H1 (cell line): ENCODE data around the gene ERC1. TPM values are rescaled to one million over a fixed set of nuclear protein-coding genes. Genes with fewer than 3 reads are reported as not detected.

ENCODE experiments used
- CTCF ChIA-PET: fragments of 300-600 bp; sonication (Branson Sonifier 250); formaldehyde crosslinking; loops from one replicate; lab custom pipeline; 2021; ENCODE audit not compliant: partially characterized antibody; lab: Charles Lee
- POLR2A ChIA-PET: fragments of 300-600 bp; sonication (Branson Sonifier 250); formaldehyde crosslinking; loops from one replicate; lab custom pipeline; 2021; ENCODE audit warnings: inconsistent platforms; ENCODE audit not compliant: partially characterized antibody; lab: Charles Lee
- DNase-seq, 2 experiments: peaks; one replicate each; pipeline versions ENCODE4 v3.0.0 to v3.0.0-alpha.2; 2010 to 2022; ENCODE audit warnings: low spot score in 2 of 2, low read depth in 1 of 2, mixed read lengths in 1 of 2
- FAIRE-seq: peaks from 2 replicates; lab custom pipeline; 2011; peaks lifted over from hg19 to GRCh38; lab: Jason Lieb, UNC
- H2AFZ ChIP-seq: 2 replicates; pipeline ENCODE4 v1.8.1; 2012; ENCODE audit warnings: low read length, inconsistent platforms
- H2AK5ac ChIP-seq: 2 replicates; pipeline ENCODE4 v1.6.1; 2013; ENCODE audit warnings: low read depth, low read length
- H2BK120ac ChIP-seq: replicated peaks from 2 replicates; pipeline ENCODE3; 2013; ENCODE audit warnings: low read depth, low read length, inconsistent platforms
- H2BK12ac ChIP-seq: 2 replicates; pipeline ENCODE4 v1.6.1; 2013; ENCODE audit warnings: low read depth, low read length
- H2BK15ac ChIP-seq: 2 replicates; pipeline ENCODE4 v1.6.1; 2013; ENCODE audit warnings: low read length
- H2BK20ac ChIP-seq: 2 replicates; pipeline ENCODE4 v1.6.1; 2013; ENCODE audit warnings: low read length
- H2BK5ac ChIP-seq: 2 replicates; pipeline ENCODE4 v1.6.1; 2013; ENCODE audit warnings: low read depth, low read length
- H3K14ac ChIP-seq: 2 replicates; pipeline ENCODE4 v1.6.1; 2013; ENCODE audit warnings: inconsistent platforms; ENCODE audit not compliant: insufficient read length
- H3K18ac ChIP-seq: 2 replicates; pipeline ENCODE4 v1.6.1; 2013; ENCODE audit warnings: low read length; ENCODE audit errors: extremely low read depth
- H3K23ac ChIP-seq: 2 replicates; pipeline ENCODE4 v1.6.1; 2013; ENCODE audit warnings: inconsistent platforms; ENCODE audit not compliant: insufficient read length
- H3K23me2 ChIP-seq: 2 replicates; pipeline ENCODE4 v1.6.1; 2013; ENCODE audit warnings: low read depth, low read length
- H3K27ac ChIP-seq: 2 replicates; pipeline ENCODE4 v1.6.1; 2011; ENCODE audit warnings: low read depth, low read length, inconsistent platforms
- H3K27me3 ChIP-seq, 4 experiments: replicated peaks in 1 of 4; 1 replicate in 1 of 4; 2 replicates in 3 of 4; pipeline versions ENCODE4 v1.6.1 to v1.8.1; 2011 to 2013; ENCODE audit warnings: low read length in 3 of 4, mild to moderate bottlenecking in 3 of 4, inconsistent platforms in 2 of 4, mixed read lengths in 2 of 4, moderate library complexity in 1 of 4; ENCODE audit not compliant: control insufficient read depth in 3 of 4, insufficient read depth in 3 of 4; ENCODE audit errors: extremely low read depth in 1 of 4
- H3K36me3 ChIP-seq, 4 experiments: 2 replicates each; pipeline versions ENCODE4 v1.6.1 to v1.8.1; 2011 to 2013; ENCODE audit warnings: mild to moderate bottlenecking in 4 of 4, low read length in 3 of 4, moderate library complexity in 2 of 4, control low read depth in 1 of 4, inconsistent platforms in 1 of 4; ENCODE audit not compliant: insufficient read depth in 4 of 4, control insufficient read depth in 2 of 4
- H3K4ac ChIP-seq: replicated peaks from 2 replicates; pipeline ENCODE3; 2013; ENCODE audit warnings: low read length, low read depth, mixed read lengths, inconsistent platforms; ENCODE audit not compliant: insufficient read length
- H3K4me1 ChIP-seq, 4 experiments: replicated peaks in 1 of 4; 1 replicate in 1 of 4; 2 replicates in 3 of 4; pipeline versions ENCODE4 v1.6.1 to v1.8.1; 2011 to 2013; ENCODE audit warnings: low read length in 3 of 4, inconsistent platforms in 2 of 4, mixed read lengths in 1 of 4; ENCODE audit not compliant: insufficient read depth in 4 of 4, control insufficient read depth in 3 of 4
- H3K4me2 ChIP-seq, 2 experiments: 2 replicates each; pipeline versions ENCODE4 v1.6.1 to v1.8.1; 2011 to 2013; ENCODE audit warnings: low read depth in 2 of 2, low read length in 2 of 2, control low read depth in 1 of 2, inconsistent platforms in 1 of 2, mild to moderate bottlenecking in 1 of 2; ENCODE audit not compliant: insufficient read depth in 1 of 2
- H3K4me3 ChIP-seq, 4 experiments: fragments of 200-600, 300-600 bp in 1 of 4; sonication (generic), shearing (Covaris generic), sonication (Bioruptor Twin) in 1 of 4; 2 replicates each; pipeline versions ENCODE4 v1.5.1 to v1.8.1; 2011 to 2016; ENCODE audit warnings: low read length in 4 of 4, low read depth in 3 of 4, control low read depth in 2 of 4, inconsistent platforms in 2 of 4, mild to moderate bottlenecking in 2 of 4, mixed read lengths in 1 of 4, moderate library complexity in 1 of 4; ENCODE audit not compliant: insufficient read depth in 2 of 4; ENCODE audit errors: extremely low read depth in 1 of 4
- H3K56ac ChIP-seq: replicated peaks from 2 replicates; pipeline ENCODE3; 2013; ENCODE audit warnings: low read depth, mild to moderate bottlenecking, mixed read lengths, low read length, inconsistent platforms; ENCODE audit not compliant: insufficient read length
- H3K79me1 ChIP-seq: 2 replicates; pipeline ENCODE4 v1.6.1; 2013; ENCODE audit warnings: low read depth, low read length, control low read depth
- H3K79me2 ChIP-seq, 2 experiments: 2 replicates each; pipeline versions ENCODE4 v1.6.1 to v1.8.1; 2012 to 2013; ENCODE audit warnings: low read length in 2 of 2, mild to moderate bottlenecking in 2 of 2, inconsistent platforms in 1 of 2; ENCODE audit not compliant: insufficient read depth in 2 of 2, control insufficient read depth in 1 of 2
- H3K9ac ChIP-seq, 4 experiments: replicated peaks in 1 of 4; 1 replicate in 1 of 4; 2 replicates in 3 of 4; pipeline versions ENCODE4 v1.6.1 to v1.8.1; 2011 to 2013; ENCODE audit warnings: low read depth in 3 of 4, low read length in 3 of 4, control low read depth in 2 of 4, mild to moderate bottlenecking in 2 of 4, moderate library complexity in 2 of 4, inconsistent platforms in 1 of 4; ENCODE audit errors: extremely low read depth in 1 of 4
- H3K9me3 ChIP-seq, 2 experiments: 2 replicates each; pipeline versions ENCODE4 v1.6.1 to v1.8.1; 2012 to 2013; ENCODE audit warnings: mild to moderate bottlenecking in 2 of 2, moderate library complexity in 2 of 2, control low read depth in 1 of 2, inconsistent platforms in 1 of 2, low read depth in 1 of 2, low read length in 1 of 2, mixed read lengths in 1 of 2; ENCODE audit not compliant: insufficient read depth in 2 of 2
- H4K20me1 ChIP-seq, 2 experiments: replicated peaks in 1 of 2; 2 replicates each; pipeline versions ENCODE3 to v1.8.1; 2011 to 2013; ENCODE audit warnings: inconsistent platforms in 2 of 2, low read length in 2 of 2, mild to moderate bottlenecking in 1 of 2; ENCODE audit not compliant: insufficient read depth in 2 of 2, control insufficient read depth in 1 of 2
- H4K5ac ChIP-seq: 2 replicates; pipeline ENCODE4 v1.6.1; 2013; ENCODE audit warnings: low read length, low read depth, mixed read lengths, inconsistent platforms; ENCODE audit not compliant: insufficient read length
- H4K8ac ChIP-seq: 2 replicates; pipeline ENCODE4 v1.8.0; 2013; ENCODE audit warnings: mild to moderate bottlenecking, moderate library complexity, low read length, inconsistent platforms; ENCODE audit not compliant: insufficient read depth; ENCODE audit errors: extremely low read depth
- H4K91ac ChIP-seq: replicated peaks from 2 replicates; pipeline ENCODE3; 2013; ENCODE audit warnings: low read length, mixed read lengths, inconsistent platforms; ENCODE audit not compliant: insufficient read length
- ASH2L ChIP-seq: fragments of 200-600, 300-600 bp; sonication (generic); IDR thresholded peaks from one replicate; pipeline ENCODE4 v1.7.1; 2017; ENCODE audit warnings: low read length
- BCL11A ChIP-seq, 2 experiments: IDR thresholded peaks; one replicate each; pipeline ENCODE4 v1.6.1; 2011; ENCODE audit warnings: low read depth in 2 of 2, low read length in 2 of 2, mild to moderate bottlenecking in 2 of 2
- GABPA ChIP-seq: IDR thresholded peaks from 2 replicates; pipeline ENCODE4 v1.6.1; 2011; ENCODE audit warnings: mild to moderate bottlenecking, low read length, moderate library complexity, borderline replicate concordance; ENCODE audit not compliant: insufficient read depth
- POLR2AphosphoS5 ChIP-seq: IDR thresholded peaks from 2 replicates; pipeline ENCODE4 v1.6.1; 2011; ENCODE audit warnings: low read depth, low read length
- SP1 ChIP-seq: IDR thresholded peaks from 2 replicates; pipeline ENCODE4 v1.6.1; 2011; ENCODE audit warnings: low read depth, low read length
- SUZ12 ChIP-seq: fragments of 200-600 bp; sonication (generic); IDR thresholded peaks from 2 replicates; pipeline ENCODE4 v1.6.1; 2012; ENCODE audit warnings: mild to moderate bottlenecking, inconsistent platforms, low read length, moderate library complexity, mixed read lengths
- TAF1 ChIP-seq: IDR thresholded peaks from 2 replicates; pipeline ENCODE4 v1.6.1; 2011; ENCODE audit warnings: mild to moderate bottlenecking, low read depth, low read length
- USF2 ChIP-seq: IDR thresholded peaks from 2 replicates; pipeline ENCODE4 v1.6.1; 2011; ENCODE audit warnings: low read length, improper control_type of control experiment
- WGBS, 2 experiments: shearing (Covaris generic) in 1 of 2; methylation state at CpG; one replicate each; pipeline versions ENCODE4 v1.1.6 to v1.1.7; 2013 to 2015; ENCODE audit warnings: low lambda C conversion rate in 2 of 2, mixed read lengths in 2 of 2, inconsistent platforms in 1 of 2, low coverage in 1 of 2, missing lambda C conversion rate in 1 of 2; ENCODE audit not compliant: insufficient replicate concordance in 2 of 2, insufficient coverage in 1 of 2, insufficient read length in 1 of 2; ENCODE audit errors: extremely low coverage in 1 of 2, missing lambda C conversion rate in 1 of 2; 5-methylcytosine and 5-hydroxymethylcytosine counted together
- polyA plus RNA-seq, 7 experiments: library from polyadenylated mRNA; depleted of rRNA in 3 of 7; stranded (reverse) in 5 of 7; unstranded in 2 of 7; fragments of >200 nt in 5 of 7; fragments of 200-250 nt in 2 of 7; gene quantifications; 1 replicate in 5 of 7; 2 replicates in 1 of 7; 4 replicates in 1 of 7; pipeline versions ENCODE4 v1.2.1 to v1.2.3, GENCODE V29; 2011 to 2013; ENCODE audit warnings: missing spikeins in 2 of 7, mixed read lengths in 2 of 7
- total RNA-seq: library from RNA; stranded (reverse); fragmentation: NEBNext Ultra II Directional; extraction: Animal tissue kit (Norgen Biotek cat#: 25700); gene quantifications from 2 replicates; pipeline ENCODE4 v1.2.1, GENCODE V29; 2021

ERC1 gene
- total and polyA plus RNA-seq, 2 of the 8 experiments (the other 6 are each of a cell fraction or from before 2014, with no cell fraction given): 7.8 to 45.7 TPM

GRCh38 chr12:1380171-1380851, 389.3 kb downstream of the ERC1 start:
- POLR2A ChIA-PET: no interaction called here
- Histone ChIP-seq H3K36me3 (no peaks in the 10 kb centered on the region), H4K91ac (no peak overlapping the region), H3K9me3 (peaks cover 0 to 1% of the 10 kb centered on the region in 2 experiments; a peak in 1 of 4 replicates), H2BK15ac (no peak overlapping the region), H3K56ac (no peak overlapping the region), H3K27ac (no peak overlapping the region), H2BK12ac (no peak overlapping the region), H3K79me1 (no peaks in the 10 kb centered on the region; the same call in 1 of the 2 replicates), H4K20me1 (no peaks in the 10 kb centered on the region), H2BK20ac (no peak overlapping the region), H3K18ac (no peak overlapping the region), H3K79me2 (no peaks in the 10 kb centered on the region), H3K23me2 (no peaks in the 10 kb centered on the region), H2AFZ (no peak overlapping the region), H3K4me2 (peak overlapping the region in 1 of 2 experiments; percentile 13; a peak in 1 of 4 replicates), H3K4me1 (peaks cover 0 to 3% (median 0%) of the 10 kb centered on the region in 4 experiments; a peak in 1 of 7 replicates), H3K4ac (no peak overlapping the region), H3K4me3 (no peak overlapping the region), H4K8ac (no peak overlapping the region), H4K5ac (no peak overlapping the region), H2BK120ac (no peak overlapping the region), H2BK5ac (no peak overlapping the region), H3K14ac (no peak overlapping the region), H3K23ac (no peak overlapping the region), H2AK5ac (no peak overlapping the region), H3K9ac (no peak overlapping the region), H3K27me3 (no peaks in the 10 kb centered on the region)
- CTCF ChIA-PET: interaction anchor here (0.6 to 1.2 kb wide), 3 partner anchors 15 to 262 kb away, joined by 3 read pairs; no protein-coding TSS in a partner anchor
- no peak for DNase-seq
- no peak for FAIRE-seq
- 94% methylated on average over 12 of the region's 12 CpGs; no CpG with 5 or more reads in 1 of the 2 experiments for WGBS, 2 experiments
- no peak for TF ChIP-seq SP1
- TF ChIP-seq USF2: no peak
- TF ChIP-seq GABPA: no peak
- no peak for TF ChIP-seq ASH2L
- TF ChIP-seq SUZ12: no peak
- no peak for TF ChIP-seq POLR2AphosphoS5
- TF ChIP-seq BCL11A (IDR thresholded peaks at IDR 0.05; ENCODE audit: low read depth in 2 of 2, low read length in 2 of 2): no peak
- no peak for TF ChIP-seq TAF1
